ENCODE measurements around the gene SHISA8.

Gene SHISA8

GRCh38 chr22:41933411-41934177, 18.7 kb upstream of the SHISA8 start:
- no peak for DNase-seq (ENCODE audit: low read depth, low spot score)

DNA sequence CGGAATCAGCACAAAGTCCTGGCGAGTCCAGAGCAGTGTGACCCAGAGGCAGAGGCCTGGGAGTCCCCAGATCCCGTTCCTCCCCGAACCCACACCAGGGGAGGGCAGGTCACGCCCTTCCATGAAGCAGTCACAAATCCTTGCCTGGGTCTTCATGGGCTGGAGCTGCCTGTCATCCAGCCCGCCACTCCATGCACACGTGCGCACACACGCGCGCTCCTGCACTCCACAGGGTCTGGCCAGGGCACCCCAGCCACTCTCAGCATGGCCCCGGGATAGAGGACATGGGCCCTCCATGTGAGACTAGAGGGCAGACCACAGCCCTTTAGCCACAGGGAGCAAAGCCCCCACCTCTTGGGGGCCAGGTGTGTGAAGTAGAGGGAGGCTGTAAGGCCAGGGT, 17.5 kb upstream of the SHISA8 start:
- DNase-seq (ENCODE audit: low read depth, low spot score) = no peak

DNA sequence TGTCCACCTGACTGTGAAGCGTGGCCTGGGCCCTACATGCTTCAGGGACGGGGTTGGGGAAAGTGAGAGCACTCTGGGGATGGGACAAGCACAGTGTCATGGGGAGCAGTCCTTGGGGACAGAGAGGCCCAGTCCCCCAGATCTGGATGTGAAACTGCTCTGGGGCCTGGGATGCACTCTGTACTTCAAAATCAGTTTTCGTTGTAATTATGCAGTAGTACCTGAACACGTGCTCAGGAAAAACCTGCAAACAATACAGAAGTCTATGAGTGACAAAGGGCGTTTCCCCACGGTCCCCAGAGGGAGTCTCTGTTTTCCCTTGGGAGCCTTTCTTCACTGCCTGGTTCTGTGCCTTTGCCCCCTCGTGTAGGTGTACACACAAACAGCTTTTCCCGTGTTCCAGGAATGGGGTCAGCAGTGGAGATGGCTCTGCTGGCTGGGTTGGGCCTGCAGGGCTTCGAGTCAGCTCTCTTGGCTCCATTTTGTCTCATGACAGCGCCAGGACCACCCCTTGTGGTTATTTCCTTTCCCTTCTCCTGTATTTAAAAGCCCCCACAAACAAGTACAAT, 16.9 kb upstream of the SHISA8 start:
- DNase-seq (ENCODE audit: low read depth, low spot score) = no peak

DNA sequence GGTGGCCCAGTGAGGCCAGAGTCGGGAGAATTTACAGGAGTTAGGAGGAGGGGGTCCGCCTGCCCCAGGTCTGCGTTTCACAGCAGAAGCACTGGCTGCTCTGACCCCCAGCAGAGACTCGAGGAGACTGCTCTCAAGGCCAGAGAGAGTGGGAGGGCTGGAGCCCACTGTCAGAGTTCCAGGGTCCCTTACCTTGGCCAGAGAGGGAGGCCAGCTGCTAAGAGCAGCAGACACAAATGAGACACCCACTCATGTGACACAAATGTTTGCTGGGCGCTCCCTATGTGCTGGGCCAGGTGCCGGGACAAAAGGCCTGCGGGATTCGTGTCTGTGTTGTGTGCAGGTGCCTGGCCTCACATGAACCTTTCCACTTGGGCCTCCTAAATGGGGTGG, 14.5 kb upstream of the SHISA8 start:
- DNase-seq (ENCODE audit: low read depth, low spot score) = no peak

DNA sequence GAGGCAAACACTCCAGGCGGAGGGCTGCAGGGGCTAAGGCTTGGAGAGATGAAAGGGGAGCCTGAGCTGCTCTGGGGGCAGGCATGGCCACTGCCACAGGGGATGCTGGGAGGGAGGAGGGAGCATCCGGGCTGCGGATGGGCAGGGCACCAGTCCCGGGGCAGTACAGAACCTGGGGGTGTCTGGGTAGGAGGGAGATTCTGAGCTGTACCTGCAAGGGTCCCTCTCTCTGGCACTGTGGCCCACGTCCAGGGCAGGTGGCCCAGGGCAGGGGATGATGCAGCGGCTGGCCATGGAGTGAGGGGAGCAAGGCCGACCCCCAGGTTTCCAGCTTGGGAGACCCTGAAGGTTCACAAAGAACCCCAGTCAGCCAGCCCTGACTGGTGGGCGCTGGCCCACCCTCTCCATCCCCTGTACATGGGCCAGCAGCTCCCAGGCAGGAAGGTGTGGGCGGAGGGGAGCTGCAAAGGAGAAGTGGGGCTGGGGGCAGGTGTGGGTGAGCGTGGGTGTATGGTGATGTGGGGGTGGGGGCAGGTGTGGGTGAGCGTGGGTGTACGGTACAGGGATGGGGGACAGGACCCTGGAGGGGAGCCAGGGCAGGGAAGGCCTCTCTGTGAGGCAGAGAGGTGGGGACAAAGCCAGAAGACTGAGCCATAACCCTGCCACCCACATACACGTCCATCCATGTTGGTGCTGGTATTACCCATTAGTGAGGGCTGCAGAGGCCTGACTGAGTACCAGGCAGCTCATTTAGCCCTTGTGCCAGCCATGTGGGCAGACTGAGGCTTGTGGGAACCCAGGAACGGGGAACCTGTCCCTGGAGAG, 13.9 kb upstream of the SHISA8 start:
- DNase-seq (ENCODE audit: low read depth, low spot score) = no peak

DNA sequence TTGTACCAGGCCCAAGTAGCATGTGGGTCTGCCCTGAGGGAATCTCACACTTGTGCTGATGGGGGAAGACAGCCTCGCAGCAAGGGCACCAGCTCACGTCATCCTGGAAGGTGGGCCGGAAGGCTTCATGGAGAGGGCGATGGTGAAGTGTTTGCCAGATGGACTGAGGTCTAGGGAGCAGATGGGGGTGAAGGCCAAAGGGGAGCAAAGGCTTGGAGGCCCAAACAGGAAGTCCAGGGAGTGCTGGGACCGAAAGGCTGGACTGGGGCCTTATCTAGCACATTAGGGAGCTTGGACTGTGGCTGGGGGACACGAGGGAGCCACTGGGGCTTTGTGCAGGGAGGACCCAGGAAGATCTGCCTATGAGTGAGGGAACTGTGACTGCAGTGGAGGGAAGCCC, 12.9 kb upstream of the SHISA8 start:
- no peak for DNase-seq (ENCODE audit: low read depth, low spot score)

DNA sequence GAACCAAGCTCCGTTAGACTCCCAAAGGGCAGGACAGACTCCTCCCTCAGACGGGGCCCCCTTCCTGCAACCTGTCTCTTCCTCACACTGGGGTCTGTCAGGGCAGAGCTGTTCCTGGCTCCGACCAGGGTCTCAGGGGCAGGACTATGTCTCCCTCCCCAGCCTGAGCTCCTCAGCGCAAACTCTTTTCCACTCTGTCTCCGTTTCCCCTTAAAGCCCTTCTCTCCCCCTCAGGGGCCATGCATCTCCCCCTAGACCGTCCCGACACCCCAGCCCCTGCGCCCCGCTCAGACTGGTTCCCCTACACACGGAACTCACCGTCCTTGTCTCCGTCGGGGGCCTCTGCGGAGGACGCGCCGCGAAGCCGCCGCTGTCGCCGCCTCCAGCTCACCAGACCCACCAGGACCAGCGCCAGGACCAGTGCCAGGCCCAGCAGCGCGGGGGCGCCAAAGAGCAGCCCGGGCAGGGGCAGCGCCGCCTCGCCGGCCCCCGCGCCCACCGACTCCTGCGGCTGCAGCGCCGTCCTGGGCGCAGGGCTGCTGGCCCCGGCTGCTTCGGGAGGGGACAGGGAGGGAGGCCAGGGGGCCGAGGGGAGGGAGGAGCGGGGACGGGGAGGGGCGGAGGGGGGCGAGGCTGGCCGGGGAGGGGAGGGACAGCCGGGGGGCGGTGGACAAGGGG, 11.0 kb upstream of the SHISA8 start:
- no peak for DNase-seq (ENCODE audit: low read depth, low spot score)

- DNase-seq (ENCODE audit: low read depth, low spot score) = no peak
These were observed 8.9 kb upstream of the SHISA8 start for GRCh38 chr22:41923595-41924276.

- no peak for DNase-seq (ENCODE audit: low read depth, low spot score)
These were observed 8.2 kb upstream of the SHISA8 start for GRCh38 chr22:41922940-41923594.

DNA sequence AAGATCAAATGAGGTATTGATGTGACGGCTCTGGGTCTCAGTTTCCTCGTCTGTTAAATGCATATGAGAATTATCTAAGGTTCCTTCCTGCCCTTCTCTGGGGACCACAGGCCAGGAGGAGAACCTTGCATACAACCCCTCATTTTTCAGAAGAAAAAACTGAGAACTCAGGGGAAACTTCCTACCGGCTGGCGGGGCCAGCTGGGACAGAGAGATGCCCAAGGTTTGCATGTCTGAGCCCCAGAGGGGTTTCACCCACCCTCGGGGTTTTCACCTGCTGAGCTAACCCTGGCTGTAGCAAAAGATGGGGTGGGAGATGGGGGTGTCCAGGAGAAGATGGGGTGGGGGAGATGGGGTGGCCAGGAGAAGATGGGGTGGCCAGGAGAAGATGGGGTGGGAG, 7.5 kb upstream of the SHISA8 start:
- no peak for DNase-seq (ENCODE audit: low read depth, low spot score)

GRCh38 chr22:41920271-41920976, 5.5 kb upstream of the SHISA8 start:
- no peak for DNase-seq (ENCODE audit: low read depth, low spot score)

GRCh38 chr22:41919357-41920224, 4.7 kb upstream of the SHISA8 start:
- DNase-seq (ENCODE audit: low read depth, low spot score) = no peak

GRCh38 chr22:41917903-41918791, 3.3 kb upstream of the SHISA8 start:
- no peak for DNase-seq (ENCODE audit: low read depth, low spot score)

DNA sequence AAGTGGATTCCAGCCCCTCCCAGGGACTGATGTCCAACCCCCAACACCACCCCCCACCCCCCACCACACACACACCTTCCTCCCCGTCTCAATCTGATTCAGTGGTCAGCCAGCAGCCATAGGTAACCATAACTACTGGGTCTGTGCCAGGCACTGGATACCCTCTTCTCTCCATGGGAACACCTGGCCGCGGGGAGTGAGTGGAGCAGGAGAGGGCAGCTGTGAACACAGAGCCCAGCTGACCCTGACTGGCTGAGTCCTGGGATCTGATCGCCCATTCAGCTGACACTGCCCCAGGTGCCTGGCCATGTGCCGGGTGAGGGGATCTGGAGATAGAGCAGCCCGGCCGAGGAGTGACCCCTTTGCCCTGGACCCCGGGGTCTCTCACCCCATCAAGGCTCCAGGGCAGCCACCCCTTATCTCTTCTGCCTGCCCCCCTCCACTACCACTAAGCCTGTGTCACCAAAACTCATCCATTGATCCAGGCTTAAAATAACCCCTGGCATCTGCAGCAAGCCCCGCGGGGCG, 2.6 kb upstream of the SHISA8 start:
- DNase-seq (ENCODE audit: low read depth, low spot score) = no peak

DNA sequence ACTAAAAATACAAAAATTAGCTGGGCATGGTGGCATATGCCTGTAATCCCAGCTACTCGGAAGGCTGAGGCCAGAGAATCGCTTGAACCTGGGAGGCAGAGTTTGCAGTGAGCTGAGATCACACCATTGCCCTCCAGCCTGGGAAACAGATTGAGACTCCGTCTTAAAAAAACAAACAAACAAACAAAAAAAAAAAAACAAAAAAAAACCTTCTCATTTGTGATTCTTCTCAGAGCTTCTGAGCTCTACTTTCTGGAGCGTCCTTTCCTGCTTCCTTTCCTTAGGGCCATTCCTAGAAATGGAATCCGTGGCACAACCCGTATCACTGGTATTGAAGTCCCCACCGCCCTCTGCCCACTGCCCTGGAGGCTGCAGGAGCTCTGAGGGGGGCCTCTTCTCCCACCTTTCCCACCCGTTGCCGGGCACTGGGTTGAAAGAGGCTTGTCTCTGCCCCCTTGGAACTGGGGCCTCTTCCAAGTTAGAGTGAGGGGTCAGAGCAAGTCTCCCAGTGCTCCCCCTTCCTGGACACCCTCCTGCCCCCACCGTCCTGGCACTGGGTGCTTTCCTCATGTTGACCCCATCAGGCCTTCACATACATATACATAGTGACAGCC, 2.0 kb upstream of the SHISA8 start:
- no peak for DNase-seq (ENCODE audit: low read depth, low spot score)

GRCh38 chr22:41915786-41916493, 1.1 kb upstream of the SHISA8 start:
- no peak for DNase-seq (ENCODE audit: low read depth, low spot score)

- DNase-seq (ENCODE audit: low read depth, low spot score) = no peak
These were observed 251 bp downstream of the SHISA8 start for GRCh38 chr22:41914611-41915034.

Data from smooth muscle cell of the brain vasculature (primary cell).